ENCODE measurements around the gene PPFIA2.

DNA sequence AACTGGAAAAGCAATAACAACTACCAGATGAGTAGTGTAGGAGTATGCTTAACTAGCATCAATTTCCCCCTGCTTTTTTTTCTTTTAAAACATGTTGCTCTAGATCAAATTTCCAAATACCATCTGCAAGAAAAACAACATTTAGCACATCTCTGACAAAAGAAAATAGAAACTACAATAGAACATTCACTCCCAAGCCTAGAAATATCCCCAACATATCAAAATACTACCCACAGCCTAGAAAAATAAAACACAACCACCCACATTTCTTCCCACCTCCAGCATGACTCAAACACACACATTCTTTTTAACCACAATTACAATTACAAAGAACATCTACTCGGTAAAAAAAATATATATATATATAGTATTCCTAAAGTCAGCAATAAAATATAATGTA is 120.0 kb downstream of the PPFIA2 start:
- TF ChIP-seq POLR2A (IDR thresholded peaks at IDR 0.05; ENCODE audit: low read depth, low read length) (no peak), TAF1 (IDR thresholded peaks at IDR 0.05; ENCODE audit: borderline replicate concordance, low read depth, low read length) (no peak)

Measured in GM12892 (cell line).